NB4 (cell line): ENCODE measurements around the gene CHAT.

Source experiments
- CTCF ChIP-seq: IDR thresholded peaks from one replicate; pipeline ENCODE4 v1.5.1; 2012; ENCODE audit warnings: low read depth, low read length
- MAX ChIP-seq: IDR thresholded peaks from 2 replicates; pipeline ENCODE4 v1.6.1; 2011; ENCODE audit warnings: low read depth, low read length
- MYC ChIP-seq: IDR thresholded peaks from 2 replicates; pipeline ENCODE4 v1.6.1; 2011; ENCODE audit warnings: low read depth, low read length
- POLR2A ChIP-seq: IDR thresholded peaks from 2 replicates; pipeline ENCODE4 v1.6.1; 2011; ENCODE audit warnings: mild to moderate bottlenecking; ENCODE audit not compliant: insufficient read length; ENCODE audit errors: extremely low read depth

- no peak for TF ChIP-seq CTCF
- TF ChIP-seq MAX, result no peak
- no peak for TF ChIP-seq POLR2A
- no peak for TF ChIP-seq MYC
These were observed 77.8 kb downstream of the CHAT start for GRCh38 chr10:49691588-49691987.
